Activated gamma-delta T cell treated with anti-CD3 and anti-CD28 coated beads, Interleukin-2, amount 50 U/mL, for 16 hours (primary cell): Measurements from ENCODE around the gene ADAMTSL1.

ENCODE experiments used
- DNase-seq: peaks from one replicate; pipeline ENCODE4 v3.0.0-alpha.2; 2020; ENCODE audit warnings: low read depth

Gene ADAMTSL1, protein sequence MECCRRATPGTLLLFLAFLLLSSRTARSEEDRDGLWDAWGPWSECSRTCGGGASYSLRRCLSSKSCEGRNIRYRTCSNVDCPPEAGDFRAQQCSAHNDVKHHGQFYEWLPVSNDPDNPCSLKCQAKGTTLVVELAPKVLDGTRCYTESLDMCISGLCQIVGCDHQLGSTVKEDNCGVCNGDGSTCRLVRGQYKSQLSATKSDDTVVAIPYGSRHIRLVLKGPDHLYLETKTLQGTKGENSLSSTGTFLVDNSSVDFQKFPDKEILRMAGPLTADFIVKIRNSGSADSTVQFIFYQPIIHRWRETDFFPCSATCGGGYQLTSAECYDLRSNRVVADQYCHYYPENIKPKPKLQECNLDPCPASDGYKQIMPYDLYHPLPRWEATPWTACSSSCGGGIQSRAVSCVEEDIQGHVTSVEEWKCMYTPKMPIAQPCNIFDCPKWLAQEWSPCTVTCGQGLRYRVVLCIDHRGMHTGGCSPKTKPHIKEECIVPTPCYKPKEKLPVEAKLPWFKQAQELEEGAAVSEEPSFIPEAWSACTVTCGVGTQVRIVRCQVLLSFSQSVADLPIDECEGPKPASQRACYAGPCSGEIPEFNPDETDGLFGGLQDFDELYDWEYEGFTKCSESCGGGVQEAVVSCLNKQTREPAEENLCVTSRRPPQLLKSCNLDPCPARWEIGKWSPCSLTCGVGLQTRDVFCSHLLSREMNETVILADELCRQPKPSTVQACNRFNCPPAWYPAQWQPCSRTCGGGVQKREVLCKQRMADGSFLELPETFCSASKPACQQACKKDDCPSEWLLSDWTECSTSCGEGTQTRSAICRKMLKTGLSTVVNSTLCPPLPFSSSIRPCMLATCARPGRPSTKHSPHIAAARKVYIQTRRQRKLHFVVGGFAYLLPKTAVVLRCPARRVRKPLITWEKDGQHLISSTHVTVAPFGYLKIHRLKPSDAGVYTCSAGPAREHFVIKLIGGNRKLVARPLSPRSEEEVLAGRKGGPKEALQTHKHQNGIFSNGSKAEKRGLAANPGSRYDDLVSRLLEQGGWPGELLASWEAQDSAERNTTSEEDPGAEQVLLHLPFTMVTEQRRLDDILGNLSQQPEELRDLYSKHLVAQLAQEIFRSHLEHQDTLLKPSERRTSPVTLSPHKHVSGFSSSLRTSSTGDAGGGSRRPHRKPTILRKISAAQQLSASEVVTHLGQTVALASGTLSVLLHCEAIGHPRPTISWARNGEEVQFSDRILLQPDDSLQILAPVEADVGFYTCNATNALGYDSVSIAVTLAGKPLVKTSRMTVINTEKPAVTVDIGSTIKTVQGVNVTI (N-terminal part only)

GRCh38 chr9:18473652-18474279 is at the start of gene ADAMTSL1:
ADAMTSL1 (plus strand) TSS chr9:18474153; CDS start chr9:18474233, 80 bp downstream.
- no peak for DNase-seq

DNA sequence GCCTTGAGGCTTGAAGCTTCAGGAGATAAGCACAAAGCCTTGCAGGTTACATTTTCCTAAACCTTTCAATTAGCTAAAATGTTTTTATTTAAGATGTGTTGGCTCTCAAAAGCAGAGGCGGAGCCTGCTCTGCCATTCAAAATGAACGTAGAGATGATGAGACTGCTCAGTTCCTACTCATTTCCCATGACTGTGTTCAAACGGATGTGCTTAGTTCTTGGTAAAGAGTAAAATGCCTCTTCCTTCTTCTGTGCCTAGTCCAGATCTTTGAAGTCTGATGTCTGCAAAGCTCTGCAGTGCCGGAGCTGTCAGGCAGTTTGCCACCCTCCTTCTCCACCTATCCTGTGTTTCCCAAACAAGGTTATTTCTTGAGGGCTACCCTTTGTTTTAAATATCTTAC is 46.3 kb upstream of the ADAMTSL1 start:
- DNase-seq = no peak

- DNase-seq = no peak
These were observed 45.3 kb upstream of the ADAMTSL1 start for GRCh38 chr9:18428661-18429060.

- DNase-seq = no peak
These were observed 44.9 kb upstream of the ADAMTSL1 start for GRCh38 chr9:18429070-18429469.

DNA sequence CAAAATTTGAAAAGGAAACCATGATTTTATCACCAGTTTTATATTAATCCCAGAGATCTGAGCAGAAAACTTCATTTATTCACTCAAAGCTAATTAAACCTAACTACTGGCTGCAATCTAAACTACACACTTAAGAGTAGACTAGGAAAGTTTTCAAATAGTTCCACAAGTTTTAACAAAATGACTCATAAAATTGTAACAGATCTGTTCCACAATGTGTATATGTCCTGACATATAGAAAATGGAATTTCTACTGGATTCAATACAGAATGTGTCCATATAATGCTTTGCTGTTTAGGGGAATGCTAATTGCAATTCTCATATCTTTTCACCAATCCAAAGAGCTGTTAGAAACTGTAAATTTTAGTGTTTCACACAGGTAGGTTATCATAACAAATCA is 40.3 kb upstream of the ADAMTSL1 start:
- DNase-seq = no peak

- no peak for DNase-seq
These were observed 36.4 kb upstream of the ADAMTSL1 start for GRCh38 chr9:18437315-18438201.

DNA sequence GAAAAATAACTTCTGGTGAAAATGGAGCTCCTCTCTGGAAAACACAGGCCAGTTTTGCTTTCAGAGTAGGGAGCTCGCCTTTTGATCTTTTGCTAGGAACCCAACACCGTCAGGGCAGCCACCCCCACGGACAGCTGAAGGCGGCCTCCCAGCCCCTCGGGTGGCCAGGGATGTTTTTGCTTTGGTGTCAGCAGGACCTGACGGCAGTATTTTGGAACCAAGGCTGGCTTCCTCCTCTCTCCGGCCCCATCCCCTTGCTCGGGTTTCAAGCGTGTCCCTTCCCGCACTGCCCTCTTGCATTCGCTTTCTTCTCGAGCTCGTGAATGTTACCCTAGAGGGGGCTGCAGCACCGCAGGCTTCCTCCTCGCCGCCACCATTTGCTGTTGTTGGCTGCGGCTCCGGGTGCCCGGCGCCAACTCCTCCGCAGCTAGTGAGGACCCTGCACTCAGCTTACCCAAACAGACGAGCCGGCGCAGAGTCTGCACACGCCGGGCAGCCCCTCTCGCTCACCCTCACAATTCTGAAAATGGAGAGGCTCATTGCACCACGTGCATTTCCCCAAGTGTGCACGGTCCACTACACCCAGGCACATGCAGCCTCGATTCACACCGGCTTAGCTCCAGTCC is 35.5 kb upstream of the ADAMTSL1 start:
- DNase-seq = no peak

GRCh38 chr9:18438951-18439350 is 35.0 kb upstream of the ADAMTSL1 start:
- DNase-seq = no peak

DNA sequence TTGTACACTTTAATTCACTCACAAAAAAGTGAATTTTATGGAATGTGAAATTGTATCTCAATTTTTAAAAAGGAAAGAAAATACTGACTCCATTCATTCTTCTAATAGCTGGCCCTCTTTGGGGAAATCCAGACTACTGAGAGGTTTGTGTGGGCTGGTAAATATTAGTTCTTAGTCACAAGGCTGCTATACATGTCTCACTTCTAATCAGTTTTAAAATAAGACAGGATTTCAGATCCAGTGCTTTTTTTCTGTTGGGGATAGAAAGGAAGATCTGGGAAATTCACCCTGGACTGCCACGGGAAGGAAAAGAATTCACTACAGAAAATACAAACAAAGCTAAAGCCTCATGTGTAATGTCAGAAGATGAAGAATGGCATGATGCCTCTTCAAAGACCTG is 32.7 kb upstream of the ADAMTSL1 start:
- DNase-seq = no peak

DNA sequence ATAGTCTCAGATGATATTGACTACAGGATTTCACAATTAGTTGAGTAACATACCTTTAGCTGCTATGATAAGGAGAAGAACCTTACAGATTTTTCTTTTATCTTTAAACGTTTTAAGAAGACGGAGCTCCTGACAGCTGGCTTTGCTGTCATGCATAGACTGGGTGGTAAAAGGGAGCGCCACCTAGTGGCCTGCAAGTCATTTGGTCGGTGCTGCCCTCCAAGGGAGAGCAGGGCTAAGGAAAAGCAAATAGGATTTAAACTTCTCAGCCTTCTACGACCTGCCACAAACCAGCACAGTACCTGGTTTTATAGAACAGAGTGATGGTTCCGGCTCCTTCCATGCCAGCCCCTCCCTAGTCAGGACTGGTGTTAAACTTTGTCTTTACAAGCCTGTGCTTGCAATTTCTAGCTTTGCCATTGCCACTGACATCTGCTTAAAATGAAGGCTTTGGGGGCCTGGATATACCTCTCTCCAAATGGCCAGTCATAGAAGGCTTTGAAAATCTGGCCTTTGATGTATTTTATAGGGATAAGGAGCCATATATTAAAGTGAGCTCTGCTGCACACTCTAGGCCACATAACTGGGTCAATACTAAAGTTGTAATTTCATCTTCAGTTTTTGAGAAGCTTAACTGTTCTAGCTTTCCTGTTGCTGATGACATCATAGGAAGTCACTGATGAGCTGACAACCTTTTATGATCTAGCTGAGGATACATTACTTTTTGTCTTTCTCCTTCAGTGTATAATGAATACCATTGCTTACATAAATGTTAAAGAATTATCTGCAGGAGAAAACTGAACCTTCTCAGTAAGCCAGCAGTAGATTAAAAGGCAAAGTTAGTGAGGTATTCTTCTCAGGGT is 31.1 kb upstream of the ADAMTSL1 start:
- DNase-seq = no peak

DNA sequence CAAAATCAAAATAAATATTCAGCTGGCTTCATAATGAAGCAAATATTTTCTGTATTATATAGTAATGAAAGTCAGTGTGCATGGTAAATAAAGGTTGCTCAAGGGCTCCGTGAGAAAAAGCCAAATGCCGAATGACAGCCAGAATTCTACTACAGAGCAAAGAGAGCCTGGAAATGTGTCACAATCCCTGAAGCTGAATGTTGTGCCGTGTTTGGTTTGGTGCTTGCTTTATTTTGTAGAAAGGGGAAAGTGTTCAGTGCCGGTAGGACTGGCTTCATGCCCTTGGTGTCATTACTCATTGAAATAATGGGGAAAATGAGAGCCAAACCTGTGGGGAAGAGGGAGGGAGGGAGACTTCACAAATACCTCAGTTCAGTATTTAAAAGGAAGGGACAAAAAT is 26.8 kb upstream of the ADAMTSL1 start:
- no peak for DNase-seq

- no peak for DNase-seq
These were observed 26.4 kb upstream of the ADAMTSL1 start for GRCh38 chr9:18447541-18447940.

DNA sequence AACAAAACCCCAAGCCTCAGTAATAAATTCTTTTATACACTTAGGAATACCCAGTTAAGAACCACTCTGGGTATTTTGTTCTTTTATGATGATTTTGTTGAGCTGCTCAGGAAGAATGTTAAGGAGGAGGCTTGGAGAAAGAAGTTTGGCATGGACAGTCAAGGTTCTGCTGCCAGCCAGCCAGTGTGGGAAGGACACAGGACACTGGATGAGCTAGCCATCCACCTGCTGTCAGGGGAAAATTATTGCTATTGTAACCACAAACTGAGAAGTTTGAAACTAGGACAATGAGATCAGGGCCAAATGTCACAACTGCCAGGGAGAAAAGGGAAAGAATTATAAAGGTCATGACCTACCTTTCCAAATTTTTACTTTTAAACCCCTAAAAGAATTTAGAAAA is 25.9 kb upstream of the ADAMTSL1 start:
- DNase-seq = no peak

GRCh38 chr9:18451406-18451805 is 22.5 kb upstream of the ADAMTSL1 start:
- no peak for DNase-seq

GRCh38 chr9:18452276-18452675 is 21.7 kb upstream of the ADAMTSL1 start:
- no peak for DNase-seq

DNA sequence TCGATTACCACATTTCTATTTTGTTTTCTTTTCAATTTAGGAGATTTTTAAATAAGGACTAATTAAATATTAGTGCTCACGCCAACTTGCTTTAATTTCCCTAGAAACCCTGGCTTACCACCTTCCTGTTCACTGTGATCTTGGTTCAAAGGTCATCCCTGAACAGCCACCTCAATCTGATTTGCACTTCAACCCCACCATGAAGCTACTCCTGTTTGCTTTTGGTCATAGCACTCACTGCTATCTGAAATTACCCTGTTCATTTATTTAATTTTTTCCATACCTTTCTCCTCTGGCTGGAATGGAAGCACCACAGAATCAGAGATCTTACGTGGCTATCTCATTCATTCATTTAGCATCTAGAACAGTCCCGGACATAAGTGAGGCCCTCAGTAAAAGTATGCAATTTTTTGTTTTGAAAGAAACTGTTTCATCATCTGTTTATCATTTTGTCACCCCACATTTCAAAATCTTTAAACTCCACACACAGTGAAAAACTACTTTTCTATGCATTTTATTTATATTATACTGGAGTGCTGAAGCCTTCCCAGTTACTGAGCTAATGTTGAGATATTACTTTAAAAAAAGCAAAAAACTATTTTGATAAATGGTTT is 17.2 kb upstream of the ADAMTSL1 start:
- DNase-seq = no peak

- no peak for DNase-seq
These were observed 16.4 kb upstream of the ADAMTSL1 start for GRCh38 chr9:18457510-18457909.

DNA sequence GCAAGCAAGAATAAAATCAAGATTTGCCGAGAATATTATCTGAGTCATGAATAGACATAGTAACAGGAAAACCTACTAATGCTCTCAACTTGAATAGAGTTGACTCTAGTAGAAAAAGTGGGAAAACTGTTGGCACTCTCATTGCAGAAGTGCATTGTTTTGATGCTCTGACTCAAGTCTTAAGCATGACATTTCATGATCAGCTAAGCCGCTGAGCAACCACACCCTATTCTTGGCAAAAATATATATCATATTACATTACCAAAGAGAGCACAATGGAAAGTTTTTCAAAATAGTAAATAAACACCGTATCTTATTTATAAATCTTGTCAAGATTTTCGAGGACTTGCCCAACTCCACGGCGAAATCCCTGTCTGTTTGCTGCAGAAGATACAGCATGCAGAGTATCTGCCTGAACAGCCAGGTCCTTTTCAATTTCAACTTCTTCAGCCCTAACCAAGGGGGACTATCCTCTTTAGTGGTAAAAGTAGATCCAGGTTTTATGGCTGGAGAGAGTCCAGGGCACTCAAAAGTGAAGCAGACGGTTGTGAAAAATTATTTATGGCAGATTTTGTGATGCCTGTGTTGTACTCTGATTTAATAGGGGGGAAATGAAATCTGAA is 13.9 kb upstream of the ADAMTSL1 start:
- no peak for DNase-seq
